IPS-NIHi11 (cell line): ENCODE measurements around the gene CDON.
"Not testable (repeated sequence)": the region's sequence is repeated elsewhere in the genome, so short reads cannot be mapped to it uniquely, and the experiment has no call there.

Source experiments
- DNase-seq: peaks from one replicate; pipeline ENCODE4 v3.0.0; 2012; ENCODE audit warnings: mixed read lengths, low spot score

The CDON gene

DNA sequence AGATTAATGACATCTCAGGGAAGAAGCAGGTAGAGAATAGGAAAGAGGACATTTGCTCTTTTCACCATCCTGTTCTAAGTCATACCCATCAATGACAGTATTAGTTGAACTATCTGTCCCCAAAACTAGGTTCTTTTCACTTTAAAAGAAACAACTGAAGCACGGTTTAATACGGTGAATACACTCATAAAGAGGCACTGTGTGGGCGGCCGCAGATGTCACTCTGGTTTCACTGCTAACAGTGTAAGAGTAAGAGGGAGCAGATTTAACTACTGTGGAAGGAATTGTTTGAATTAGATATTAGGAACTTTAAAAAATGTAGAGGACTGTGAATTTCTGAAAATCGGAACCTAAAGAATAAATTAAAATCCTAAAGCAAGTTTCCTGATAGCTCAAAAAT lies 67.4 kb downstream of the CDON start:
- no peak for DNase-seq

DNA sequence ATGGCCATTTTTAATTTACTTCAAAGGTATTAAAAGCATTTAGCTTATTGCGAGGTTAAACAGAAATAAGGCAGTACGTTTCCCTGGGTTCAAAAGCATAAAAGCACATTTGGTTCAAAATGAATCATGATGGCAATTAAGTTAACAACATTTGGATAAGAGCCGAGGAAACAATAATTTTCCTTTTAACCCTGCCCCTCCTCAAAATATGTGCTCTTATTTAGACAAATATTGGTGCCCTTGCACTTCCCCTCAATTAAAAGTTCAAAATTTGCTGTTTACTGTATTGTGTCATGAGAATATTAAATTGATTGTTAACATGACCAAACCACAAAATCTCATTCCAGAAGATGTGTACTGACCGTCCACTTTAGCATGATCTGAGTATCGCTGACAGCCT lies 68.2 kb downstream of the CDON start:
- DNase-seq: no peak

DNA sequence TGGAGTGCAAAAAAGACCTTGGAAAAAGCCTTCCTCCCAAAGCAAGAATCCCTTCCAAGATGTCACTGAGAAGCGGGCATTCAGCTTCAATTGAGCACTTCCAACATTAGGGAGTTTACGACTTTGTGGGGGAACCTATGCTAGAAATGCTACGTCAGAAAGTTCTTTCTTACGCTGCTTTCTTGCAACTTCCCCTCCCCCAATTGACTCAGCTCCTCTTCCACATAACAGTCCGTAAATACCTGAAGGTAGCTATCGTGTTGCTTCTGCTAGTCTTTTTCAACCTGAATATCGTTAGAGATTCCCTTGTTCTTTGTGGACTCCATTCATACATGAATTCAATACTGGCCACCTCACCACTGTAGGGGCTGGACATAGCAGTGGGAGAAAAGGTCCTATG lies 69.8 kb downstream of the CDON start:
- no peak for DNase-seq

DNA sequence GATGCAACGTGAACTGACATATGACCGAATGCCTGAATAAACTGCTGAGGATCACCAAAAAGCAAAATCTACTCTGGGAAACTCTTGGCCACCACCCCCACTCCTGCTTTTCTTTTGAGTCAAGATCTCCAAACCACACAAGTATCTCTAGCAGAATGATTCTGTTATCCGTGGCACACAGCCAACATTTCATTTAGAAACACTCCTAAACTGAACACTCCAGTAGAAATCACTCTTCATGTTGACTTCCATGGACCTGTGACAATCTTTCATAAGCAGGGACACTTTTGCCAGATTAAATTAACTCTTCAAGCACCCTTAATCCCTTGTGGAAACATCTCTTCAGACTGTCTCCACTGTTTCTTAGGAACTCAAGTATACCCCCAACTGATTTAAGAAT lies 72.4 kb downstream of the CDON start:
- DNase-seq: no peak

DNA sequence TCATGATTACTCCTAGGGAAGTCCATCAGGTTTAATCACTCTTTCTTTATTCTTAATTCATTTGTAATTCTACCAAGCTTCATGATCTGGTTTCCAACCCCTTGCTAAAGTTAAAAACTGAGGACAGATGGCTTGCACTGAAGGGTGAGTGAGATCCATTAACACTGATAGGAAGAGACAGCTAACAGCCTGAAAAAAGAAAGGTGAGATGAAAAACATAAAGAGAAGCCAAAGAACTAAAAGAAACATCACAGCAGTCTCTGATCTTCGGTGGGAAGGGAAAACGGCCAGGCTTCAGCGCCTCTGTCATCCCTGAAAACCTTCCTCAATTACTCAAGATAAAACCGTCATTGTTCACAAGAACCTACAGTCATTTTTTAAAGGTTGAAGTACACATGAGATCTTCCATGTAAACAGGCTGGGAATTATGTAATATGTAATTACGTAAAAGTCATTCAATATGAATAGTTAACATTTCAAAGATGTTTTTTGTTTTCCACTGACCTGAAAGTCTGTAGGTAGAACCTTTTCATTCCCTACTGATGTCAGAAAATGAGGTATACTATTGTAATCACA lies 75.5 kb downstream of the CDON start:
- no peak for DNase-seq

DNA sequence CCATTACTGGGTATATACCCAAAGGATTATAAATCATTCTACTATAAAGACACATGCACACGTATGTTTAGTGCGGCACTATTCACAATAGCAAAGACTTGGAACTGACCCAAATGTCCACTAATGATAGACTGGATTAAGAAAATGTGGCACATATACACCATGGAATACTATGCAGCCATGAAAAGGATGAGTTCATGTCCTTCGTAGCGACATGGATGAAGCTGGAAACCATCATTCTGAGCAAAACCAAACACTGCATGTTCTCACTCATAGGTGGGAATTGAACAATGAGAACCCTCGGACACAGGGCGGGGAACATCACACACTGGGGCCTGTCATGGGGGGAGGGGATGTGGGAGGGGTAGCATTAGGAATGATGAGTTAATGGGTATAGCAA lies 76.7 kb downstream of the CDON start:
- DNase-seq: not testable (repeated sequence)

DNA sequence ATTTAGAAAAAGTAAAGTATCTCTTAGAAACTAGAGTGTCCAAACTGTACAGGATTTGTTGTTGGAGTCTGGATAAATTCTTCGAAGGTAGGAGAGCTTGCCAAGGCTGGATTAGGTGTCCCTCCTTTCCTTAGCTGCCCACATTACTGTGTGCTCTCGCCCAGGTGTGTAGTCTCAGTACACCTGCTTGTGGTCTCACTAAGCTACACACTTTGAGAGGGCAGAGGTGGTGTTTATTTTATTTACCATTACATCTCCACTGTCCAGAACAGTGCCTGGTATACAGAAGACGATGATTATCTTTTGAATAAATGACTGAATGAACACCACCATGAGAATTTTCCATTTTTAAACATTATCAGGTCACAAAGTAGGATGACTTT lies 80.3 kb downstream of the CDON start:
- DNase-seq: no peak

DNA sequence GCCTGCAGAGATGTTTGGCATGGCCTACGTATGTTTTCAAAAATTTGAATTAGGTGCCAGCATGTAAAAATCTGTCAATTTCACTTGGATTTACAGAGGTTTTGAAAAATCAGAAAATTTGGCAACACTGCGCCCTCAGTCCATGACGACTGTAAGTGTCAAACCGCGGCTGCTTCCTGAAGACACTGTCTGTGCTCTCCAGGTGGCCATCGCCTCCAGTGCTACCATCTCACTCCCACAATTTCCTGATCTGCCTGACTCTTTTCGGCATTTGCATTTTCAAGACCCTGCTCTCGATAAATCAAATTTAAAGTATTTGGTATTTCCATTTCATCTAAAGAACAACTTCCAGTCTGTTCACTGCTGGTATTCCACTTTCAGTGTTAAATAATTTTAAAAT lies 82.2 kb downstream of the CDON start:
- DNase-seq: no peak

DNA sequence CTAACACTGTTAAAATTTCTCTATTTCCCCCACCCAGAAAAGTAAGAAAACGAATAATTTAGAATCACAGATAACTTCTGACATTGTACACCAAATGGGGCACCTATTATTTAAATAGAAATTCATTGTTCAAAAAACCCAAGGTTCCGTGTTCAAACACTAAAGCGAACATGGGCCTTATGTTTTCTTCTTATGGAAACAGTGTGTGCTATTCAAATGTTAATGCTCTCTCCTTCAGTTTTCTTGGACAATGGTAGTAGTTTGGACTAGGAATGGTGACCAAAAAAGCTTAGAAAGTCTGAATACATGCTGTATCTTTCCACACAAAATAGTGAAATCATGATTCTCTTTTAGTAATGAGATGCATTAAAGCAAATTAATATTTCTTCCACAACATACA lies 83.2 kb downstream of the CDON start:
- no peak for DNase-seq

DNA sequence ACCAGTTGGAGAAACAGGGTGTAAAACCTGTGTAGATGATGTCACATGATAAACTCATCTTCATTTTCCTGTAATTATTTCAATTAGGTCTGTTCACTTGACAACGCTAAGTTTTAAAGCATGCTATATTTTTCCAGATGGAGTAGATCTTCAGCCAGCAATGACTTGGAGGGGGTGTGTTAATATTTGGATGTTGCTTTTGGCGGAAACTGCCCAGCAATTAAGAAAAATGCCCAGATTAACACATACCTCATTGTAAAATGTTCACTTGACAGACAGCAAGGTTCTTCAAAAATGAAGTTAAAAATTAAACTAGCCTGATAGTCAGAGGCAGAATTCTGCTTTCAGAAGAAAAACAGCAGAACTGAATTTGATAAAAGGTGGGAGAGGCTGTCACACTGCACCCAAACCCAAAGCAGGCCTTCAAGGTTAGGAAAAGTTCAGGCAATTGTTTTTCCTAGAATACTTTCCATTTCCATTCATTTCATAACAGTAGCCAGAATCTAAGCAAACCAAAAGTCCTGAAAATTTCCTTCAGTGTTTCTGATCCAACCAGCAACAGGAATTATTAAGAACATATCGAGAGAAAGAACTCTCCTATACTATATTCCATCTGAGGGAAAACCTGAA lies 83.8 kb downstream of the CDON start:
- no peak for DNase-seq

DNA sequence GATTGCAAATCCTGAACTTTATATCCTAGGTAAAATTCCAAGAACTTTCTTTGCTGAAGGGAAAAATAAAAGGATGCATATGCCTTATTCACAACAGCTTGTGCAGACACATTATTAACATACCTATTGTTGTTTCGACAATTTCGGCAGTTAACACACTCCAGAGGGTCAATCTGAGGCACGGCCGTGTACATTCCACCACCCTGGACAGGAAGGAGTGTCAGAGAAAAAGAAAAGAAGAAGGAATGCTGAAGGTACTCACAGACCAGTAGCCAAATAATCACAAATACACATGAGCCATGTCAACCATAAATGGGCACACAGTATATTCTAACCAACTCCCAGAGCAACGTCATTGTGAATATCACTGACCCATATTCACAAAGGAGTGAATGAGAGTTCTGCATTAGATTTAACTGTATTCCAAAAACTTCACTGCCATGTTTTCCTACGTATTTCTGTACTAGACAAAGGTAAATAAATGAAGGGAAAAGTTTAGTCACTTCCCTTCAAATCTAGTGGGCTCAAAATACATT lies 84.4 kb downstream of the CDON start:
- DNase-seq: no peak

DNA sequence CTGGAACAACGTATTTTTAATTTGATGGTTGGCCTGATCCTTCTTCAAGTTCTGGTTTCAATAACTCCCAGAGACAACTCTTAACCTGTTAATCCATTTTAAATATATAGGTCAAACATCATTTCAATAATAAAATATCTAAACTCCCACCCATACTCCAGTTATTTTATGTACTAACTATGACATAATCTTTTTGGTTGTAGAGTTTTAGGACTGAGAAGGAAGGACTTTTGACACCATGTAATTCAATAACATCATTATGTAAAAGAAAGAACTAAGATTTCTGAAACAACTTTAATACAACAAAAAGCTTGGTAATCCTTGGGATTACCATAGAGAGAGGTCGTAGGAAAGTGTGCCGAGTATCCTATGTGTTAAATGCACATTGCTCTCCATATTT lies 85.3 kb downstream of the CDON start:
- DNase-seq: no peak

DNA sequence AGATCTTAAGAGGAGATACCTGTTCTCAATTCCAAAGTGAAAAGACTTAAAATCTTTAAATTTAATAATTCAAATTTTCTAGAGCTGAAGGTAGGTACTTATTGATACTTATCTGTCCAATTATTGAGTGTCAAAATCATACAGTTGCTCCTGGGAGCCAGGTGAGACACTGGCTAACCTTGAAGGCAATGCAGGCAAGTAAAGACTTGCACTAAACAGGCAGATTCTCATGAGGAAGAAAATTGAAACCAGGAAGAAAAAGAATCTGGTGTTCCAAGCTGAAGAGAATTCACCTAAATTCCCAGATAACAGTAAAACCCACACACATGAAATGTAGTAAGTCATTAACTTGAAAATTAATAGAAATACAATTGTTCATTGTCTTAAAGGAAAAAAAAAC lies 86.5 kb downstream of the CDON start:
- no peak for DNase-seq

DNA sequence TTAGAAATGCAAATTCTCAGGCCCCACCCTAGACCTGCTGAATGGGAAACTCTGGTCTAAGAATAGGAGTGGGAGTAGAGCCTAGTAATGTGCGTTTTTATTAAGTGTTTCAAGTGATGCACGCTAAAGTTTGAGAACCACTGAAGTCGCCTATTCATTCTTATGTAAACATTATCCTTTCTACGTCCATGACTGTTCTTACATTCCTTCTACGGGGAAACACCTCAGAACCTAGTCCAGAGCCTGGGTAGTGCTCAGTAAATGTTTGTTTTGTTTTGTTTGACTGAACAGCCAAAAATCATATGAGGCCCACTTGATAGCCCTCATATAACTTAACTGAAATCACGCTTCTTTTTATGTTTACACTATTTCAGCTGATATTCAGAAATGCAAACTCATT lies 87.0 kb downstream of the CDON start:
- DNase-seq: no peak

DNA sequence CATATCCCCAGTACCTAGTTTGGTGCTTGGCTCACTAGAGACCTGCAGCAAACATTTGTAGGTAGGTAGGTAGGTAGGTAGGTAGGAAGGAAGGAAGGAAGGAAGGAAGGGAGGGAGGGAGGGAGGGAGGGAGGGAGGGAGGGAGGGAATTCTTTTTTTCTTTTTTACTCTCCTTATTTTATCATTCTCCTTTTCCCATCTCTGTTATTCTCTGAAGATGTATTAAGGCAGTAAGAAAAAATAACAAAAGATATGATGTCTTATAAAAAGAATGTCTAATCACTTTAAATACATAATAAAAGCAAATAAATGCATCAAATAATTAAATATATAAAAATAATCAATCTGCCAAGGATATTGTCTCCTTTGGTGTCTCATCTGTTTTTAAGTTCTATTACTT lies 88.4 kb downstream of the CDON start:
- DNase-seq: no peak

DNA sequence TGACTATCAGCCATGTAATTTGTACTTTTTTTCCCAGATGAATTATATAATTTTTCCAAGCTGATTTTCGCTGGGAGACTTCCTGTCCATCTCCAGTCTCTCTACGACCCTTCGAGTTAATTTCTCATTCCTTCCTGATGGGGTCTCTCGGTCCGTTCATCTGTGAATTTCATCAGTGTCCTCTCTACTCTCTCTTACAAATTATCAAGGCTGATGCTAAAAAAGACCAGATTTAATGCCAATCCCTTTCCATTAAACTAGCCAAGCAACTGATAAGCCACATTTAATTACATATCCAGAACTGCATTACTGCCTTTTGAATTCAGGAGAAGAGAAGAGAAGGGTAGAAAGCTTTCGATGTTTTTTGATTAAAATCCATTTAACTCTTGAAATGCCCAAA lies 91.0 kb downstream of the CDON start:
- DNase-seq: no peak

DNA sequence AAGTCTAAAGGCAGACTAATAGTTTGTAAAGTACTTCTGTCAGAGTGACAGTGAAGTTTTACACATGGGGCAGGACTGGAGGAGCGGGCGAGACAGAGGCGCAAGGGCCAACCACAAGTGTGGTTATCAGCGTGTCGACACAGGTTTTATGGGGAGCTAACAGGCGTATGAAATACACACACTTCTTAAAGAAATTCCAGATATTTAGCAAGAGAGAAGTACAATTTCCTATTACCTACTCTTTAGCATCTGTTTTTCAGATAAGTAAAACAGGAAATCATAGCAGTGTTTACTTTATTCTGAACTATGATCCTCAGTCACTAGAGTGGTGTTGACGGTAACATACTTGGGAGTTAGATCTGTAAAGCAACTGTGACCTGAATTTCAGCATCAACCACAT lies 94.3 kb downstream of the CDON start:
- no peak for DNase-seq

DNA sequence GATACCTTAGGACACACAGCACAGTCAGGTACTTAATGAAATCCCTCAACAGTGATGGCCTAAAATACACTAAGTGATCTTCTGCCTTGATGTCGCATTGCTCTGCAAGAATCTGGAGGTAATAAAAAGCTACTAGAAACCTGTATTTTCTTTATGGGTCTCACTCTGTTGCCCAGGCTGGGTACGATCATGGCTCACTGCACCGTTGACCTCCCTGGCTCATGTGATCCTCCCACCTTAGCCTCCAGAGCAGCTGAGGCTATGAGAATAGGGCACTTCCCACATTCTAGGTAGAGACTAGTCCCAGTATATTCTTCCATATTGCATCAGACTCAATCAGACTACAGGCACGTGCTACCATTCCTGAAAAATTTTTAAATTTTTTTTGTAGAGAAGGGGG lies 95.2 kb downstream of the CDON start:
- no peak for DNase-seq

DNA sequence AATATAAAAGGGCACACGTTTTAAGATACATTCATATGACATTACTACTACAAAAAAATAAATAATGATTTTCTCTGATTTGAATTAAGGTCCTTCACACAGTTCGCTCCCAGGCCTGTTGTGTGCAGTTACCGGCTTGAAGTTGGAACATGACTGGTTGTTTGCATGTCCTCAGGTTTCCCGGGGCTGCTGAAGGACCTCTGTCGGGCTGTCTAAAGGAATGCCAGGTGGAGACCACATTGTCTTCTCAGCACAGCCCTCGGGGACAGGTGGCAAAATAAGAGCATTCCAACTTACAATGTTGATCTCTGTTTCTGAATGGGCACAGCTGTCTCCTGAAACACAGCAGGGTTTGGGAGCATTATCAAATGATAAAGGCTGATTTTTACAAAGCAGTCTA lies 101.9 kb downstream of the CDON start:
- DNase-seq: no peak

DNA sequence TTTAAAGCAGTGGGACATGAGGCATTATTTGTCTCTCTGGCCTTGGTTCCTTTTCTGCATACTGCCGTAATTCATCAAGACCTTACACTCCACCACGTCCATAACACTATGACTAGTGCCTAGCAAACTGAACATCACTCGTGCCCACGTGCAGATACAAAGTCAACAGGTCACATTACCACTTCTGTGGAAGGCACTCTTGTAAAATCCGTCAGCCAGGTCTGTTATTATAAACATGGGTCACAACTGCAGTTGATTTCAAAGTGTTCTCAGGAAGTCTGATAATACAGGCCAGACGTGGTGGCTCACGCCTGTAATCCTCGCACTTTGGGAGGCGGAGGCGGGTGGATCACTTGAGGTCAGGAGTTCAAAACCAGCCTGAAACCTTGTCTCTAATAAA lies 102.7 kb downstream of the CDON start:
- no peak for DNase-seq

DNA sequence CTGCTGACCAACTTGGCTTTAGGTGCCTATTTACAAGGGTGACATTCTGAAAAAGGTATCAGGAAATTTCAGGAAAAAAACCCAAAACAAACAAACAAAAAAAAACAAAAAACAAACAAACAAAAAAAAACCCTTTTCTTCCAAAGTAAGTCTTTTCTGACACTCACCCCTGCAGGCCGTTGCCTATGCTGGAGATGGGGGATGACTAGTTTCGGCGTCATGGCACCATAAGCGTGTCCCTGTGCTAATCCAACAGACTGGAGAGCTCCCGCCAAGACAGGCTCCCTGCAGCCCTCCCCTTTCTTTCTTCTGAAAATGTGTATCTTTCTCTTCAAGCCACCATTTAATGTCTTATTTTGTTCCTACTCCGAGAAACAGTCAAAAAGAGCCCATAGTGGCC lies 103.2 kb downstream of the CDON start:
- no peak for DNase-seq

DNA sequence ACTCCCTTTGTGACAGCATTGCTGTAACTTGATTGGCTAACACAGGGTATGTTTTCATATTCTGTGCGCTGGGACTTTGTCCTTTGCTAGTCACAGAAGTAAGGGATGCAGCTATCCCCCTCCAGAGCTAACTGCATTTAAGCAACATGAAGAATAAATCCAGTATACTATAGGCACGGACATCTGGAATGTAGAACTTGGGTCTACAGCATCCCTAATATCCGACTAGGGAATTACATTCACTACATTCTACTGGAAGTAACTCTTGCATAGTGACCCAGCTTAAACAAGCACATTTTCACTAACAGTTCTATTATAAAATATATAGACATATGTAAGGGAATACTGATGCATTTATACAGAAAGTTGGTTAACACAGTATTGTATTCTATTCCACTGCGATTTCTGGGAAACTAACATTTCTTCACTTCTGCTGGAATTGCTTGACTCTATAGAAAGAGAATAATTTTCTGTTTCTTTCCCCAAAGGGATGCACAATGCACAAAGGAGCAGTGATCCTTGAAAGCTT lies 103.7 kb downstream of the CDON start:
- no peak for DNase-seq

DNA sequence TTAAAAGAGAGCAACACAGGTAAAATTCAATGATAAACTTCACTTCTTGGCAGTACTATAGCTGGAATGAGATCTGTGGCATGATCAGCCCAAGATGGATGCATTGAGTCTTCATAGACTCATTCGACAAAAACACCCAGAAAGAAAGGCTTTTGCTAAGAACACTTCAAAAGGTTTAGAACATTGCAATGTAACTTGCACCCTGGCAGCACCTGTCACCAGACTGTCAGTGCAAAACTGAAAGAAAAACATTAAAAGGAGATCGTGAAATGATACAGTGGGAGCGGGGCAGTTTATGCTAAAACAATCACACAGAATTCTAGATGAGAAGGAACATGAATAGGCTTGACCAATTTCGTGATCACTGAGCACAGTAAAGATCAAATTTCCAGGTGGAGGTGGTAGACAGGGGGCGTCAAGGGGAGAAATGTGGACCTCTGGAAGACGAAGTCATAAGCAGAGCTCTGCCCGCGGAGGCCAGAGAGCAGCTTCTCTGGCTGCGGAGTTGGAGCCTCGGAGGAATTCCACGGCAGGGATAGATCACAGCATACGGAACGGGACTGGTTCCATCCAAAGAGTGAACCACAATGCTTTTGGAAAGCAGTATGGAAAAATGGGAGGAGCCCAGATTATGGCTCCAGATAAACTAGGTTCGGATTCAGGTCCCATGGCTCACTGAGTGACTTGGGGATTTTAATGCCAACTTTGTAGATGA lies 104.9 kb downstream of the CDON start:
- no peak for DNase-seq
